PFSK-1 (cell line): ENCODE results near the gene DMC1.

ENCODE experiments used
- FOXP2 ChIP-seq: optimal IDR thresholded peaks from 2 replicates; pipeline ENCODE3; 2011; ENCODE audit warnings: borderline replicate concordance, control low read depth, inconsistent platforms; ENCODE audit not compliant: insufficient read depth; ENCODE audit errors: extremely low read length, extremely low read depth
- POLR2AphosphoS5 ChIP-seq: IDR thresholded peaks from 2 replicates; pipeline ENCODE4 v1.6.1; 2012; ENCODE audit warnings: low read depth, mild to moderate bottlenecking, control low read depth, low read length, moderate library complexity
- SIN3A ChIP-seq: IDR thresholded peaks from 2 replicates; pipeline ENCODE4 v1.6.1; 2012; ENCODE audit warnings: mild to moderate bottlenecking, low read length, moderate library complexity, borderline replicate concordance; ENCODE audit not compliant: insufficient read depth
- TAF1 ChIP-seq: IDR thresholded peaks from 2 replicates; pipeline ENCODE4 v1.6.1; 2012; ENCODE audit warnings: low read length, control low read depth, borderline replicate concordance; ENCODE audit not compliant: insufficient read depth
- TF ChIP-seq, protein P1 (sequence below), 2 experiments: IDR thresholded peaks; 2 replicates each; pipeline versions ENCODE4 v1.6.1 to v1.8.0; 2011 to 2012; ENCODE audit warnings: low read depth in 2 of 2, low read length in 2 of 2, control low read depth in 1 of 2, inconsistent platforms in 1 of 2, mild to moderate bottlenecking in 1 of 2, moderate library complexity in 1 of 2; ENCODE audit not compliant: insufficient read depth in 1 of 2

The DMC1 gene

DNA sequence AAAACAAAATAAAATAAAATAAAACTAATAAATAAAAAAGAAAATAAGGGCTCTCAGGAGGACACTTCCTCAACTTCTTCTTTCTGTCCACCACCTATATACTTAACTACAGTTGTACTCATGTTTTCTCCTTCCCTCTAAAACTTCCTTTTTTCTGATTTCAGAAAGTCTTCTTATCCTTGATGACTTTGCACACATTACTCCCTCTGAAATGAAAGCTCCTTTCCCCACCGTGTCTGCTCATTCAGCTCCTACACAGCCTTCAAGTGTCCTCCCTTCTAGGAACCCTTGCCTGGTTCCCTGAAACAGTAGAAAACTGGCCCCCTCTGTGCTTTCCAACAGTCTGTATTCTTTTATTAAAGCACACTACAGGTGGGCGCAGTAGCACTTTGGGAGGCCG lies 45.6 kb downstream of the DMC1 start:
- TF ChIP-seq TAF1: no peak
- no peak for TF ChIP-seq SIN3A
- TF ChIP-seq, protein P1, sequence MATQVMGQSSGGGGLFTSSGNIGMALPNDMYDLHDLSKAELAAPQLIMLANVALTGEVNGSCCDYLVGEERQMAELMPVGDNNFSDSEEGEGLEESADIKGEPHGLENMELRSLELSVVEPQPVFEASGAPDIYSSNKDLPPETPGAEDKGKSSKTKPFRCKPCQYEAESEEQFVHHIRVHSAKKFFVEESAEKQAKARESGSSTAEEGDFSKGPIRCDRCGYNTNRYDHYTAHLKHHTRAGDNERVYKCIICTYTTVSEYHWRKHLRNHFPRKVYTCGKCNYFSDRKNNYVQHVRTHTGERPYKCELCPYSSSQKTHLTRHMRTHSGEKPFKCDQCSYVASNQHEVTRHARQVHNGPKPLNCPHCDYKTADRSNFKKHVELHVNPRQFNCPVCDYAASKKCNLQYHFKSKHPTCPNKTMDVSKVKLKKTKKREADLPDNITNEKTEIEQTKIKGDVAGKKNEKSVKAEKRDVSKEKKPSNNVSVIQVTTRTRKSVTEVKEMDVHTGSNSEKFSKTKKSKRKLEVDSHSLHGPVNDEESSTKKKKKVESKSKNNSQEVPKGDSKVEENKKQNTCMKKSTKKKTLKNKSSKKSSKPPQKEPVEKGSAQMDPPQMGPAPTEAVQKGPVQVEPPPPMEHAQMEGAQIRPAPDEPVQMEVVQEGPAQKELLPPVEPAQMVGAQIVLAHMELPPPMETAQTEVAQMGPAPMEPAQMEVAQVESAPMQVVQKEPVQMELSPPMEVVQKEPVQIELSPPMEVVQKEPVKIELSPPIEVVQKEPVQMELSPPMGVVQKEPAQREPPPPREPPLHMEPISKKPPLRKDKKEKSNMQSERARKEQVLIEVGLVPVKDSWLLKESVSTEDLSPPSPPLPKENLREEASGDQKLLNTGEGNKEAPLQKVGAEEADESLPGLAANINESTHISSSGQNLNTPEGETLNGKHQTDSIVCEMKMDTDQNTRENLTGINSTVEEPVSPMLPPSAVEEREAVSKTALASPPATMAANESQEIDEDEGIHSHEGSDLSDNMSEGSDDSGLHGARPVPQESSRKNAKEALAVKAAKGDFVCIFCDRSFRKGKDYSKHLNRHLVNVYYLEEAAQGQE (IDR thresholded peaks at IDR 0.05; ENCODE audit: insufficient read depth in 1 of 2, low read depth in 2 of 2, low read length in 2 of 2): no peak
- no peak for TF ChIP-seq FOXP2
- TF ChIP-seq POLR2AphosphoS5: no peak

DNA sequence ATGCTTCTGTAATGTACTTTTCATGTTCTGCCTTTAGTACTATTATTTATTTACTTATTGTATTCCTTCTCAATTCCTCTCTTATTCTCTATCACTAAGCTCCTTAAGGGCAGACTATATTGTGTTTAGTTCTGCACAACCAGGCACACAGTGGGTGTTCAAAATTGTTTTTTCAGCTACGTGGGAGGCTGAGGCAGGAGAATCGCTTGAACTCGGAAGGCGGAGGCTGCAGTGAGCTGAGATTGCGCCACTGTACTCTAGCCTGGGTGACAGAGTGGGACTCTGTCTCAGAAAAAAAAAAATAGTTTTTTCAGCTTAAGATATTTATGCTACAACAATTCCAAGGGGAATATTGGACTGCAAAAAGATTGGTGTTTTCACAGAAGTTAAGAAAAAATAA lies 46.5 kb downstream of the DMC1 start:
- TF ChIP-seq TAF1: no peak
- TF ChIP-seq, protein P1 (IDR thresholded peaks at IDR 0.05; ENCODE audit: insufficient read depth in 1 of 2, low read depth in 2 of 2, low read length in 2 of 2): no peak

DNA sequence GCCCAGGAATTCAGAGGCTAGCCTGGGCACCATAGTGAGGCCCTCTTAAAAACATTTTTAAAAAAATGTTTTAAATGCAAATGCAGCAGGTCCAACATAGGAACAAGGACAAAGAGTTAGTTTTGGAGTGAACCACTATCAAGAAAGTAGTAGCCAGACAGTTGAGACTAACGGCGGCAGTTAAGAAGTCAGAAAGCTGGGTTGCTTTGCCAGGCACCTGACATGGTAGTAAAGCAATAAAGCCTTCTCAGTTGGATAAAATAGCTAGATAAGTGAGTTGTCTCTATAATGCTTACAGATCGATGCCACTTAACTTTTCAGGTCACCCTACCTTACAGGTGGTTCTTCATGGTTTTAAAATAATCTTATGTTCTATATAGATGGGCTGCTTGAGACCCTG lies 47.0 kb downstream of the DMC1 start:
- TF ChIP-seq FOXP2 (no peak), TAF1 (no peak), SIN3A (no peak), POLR2AphosphoS5 (no peak)
- TF ChIP-seq, protein P1 (IDR thresholded peaks at IDR 0.05; ENCODE audit: insufficient read depth in 1 of 2, low read depth in 2 of 2, low read length in 2 of 2): no peak

DNA sequence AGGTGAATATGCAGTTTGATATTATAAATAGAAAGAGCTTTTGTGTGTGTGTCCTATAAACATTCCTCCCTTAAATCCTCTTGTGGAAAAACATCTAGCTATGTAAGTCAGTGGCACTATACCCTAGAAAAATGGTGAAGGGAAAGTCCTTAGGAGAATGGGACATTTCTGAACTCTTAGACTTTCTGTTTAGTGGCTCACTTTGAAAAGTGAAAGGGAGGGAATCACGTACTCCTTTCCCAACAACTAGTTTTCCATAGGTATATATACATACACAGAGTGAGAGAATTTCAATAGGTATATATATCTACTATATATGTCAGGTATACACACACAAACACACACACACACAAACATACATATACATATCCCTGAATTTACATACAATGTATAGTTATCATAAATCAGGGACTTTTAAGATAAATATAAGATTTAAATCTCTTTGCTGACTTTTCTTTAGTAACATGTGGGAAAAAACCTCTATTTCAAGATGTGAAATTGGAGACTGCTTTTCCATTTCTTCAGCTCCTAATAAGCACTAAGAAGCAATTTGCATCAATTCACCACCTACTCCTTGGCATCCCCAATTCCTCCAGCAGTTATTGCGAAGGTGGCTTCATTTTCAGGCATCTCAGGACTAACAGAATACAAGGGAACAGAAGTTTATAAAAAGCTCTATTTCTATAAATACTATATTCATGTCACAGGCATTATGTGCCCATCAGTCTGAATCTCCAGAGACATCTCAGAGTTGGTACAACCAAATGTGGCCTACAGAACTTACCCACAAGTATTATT lies 50.3 kb downstream of the DMC1 start:
- no peak for TF ChIP-seq FOXP2
- TF ChIP-seq SIN3A: no peak
- no peak for TF ChIP-seq TAF1
- no peak for TF ChIP-seq POLR2AphosphoS5
- TF ChIP-seq, protein P1 (IDR thresholded peaks at IDR 0.05; ENCODE audit: insufficient read depth in 1 of 2, low read depth in 2 of 2, low read length in 2 of 2): no peak

DNA sequence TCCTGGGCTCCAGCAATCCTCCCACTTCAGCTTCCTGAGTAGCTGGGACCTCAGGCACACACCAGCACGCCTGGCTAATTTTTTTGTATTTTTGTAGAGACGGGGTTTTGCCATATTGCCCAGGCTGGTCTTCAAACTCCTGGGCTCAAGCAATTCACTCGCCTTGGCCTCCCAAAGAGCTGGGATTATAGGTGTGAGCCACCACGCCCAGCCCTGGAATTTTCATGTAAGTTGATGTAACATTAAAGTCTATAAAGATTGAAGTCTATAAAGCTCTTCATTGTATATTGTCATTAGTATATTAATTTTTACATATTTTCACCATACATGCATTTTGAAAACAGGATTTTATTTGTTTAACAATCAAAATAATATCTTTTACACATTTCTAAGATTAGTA lies 51.4 kb downstream of the DMC1 start:
- TF ChIP-seq TAF1 (no peak), POLR2AphosphoS5 (no peak), FOXP2 (no peak), SIN3A (no peak)
- TF ChIP-seq, protein P1 (IDR thresholded peaks at IDR 0.05; ENCODE audit: insufficient read depth in 1 of 2, low read depth in 2 of 2, low read length in 2 of 2): no peak
